ENCODE data around the gene SARDH.

- TF ChIP-seq, protein P1, sequence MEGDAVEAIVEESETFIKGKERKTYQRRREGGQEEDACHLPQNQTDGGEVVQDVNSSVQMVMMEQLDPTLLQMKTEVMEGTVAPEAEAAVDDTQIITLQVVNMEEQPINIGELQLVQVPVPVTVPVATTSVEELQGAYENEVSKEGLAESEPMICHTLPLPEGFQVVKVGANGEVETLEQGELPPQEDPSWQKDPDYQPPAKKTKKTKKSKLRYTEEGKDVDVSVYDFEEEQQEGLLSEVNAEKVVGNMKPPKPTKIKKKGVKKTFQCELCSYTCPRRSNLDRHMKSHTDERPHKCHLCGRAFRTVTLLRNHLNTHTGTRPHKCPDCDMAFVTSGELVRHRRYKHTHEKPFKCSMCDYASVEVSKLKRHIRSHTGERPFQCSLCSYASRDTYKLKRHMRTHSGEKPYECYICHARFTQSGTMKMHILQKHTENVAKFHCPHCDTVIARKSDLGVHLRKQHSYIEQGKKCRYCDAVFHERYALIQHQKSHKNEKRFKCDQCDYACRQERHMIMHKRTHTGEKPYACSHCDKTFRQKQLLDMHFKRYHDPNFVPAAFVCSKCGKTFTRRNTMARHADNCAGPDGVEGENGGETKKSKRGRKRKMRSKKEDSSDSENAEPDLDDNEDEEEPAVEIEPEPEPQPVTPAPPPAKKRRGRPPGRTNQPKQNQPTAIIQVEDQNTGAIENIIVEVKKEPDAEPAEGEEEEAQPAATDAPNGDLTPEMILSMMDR (IDR thresholded peaks at IDR 0.05; ENCODE audit: poor library complexity, severe bottlenecking), result no peak
- TF ChIP-seq RAD21 (conservative IDR thresholded peaks at IDR 0.05) (no peak), EZH2 (IDR thresholded peaks at IDR 0.05; ENCODE audit: borderline replicate concordance, insufficient read depth, low read length, poor library complexity, severe bottlenecking) (no peak), POLR2AphosphoS5 (IDR thresholded peaks at IDR 0.05) (no peak), SMC3 (conservative IDR thresholded peaks at IDR 0.05; ENCODE audit: poor library complexity) (no peak), EP300 (conservative IDR thresholded peaks at IDR 0.05; ENCODE audit: poor library complexity, severe bottlenecking) (no peak), TAF1 (IDR thresholded peaks at IDR 0.05; ENCODE audit: low read depth) (no peak), REST (IDR thresholded peaks at IDR 0.05; ENCODE audit: borderline replicate concordance) (no peak), MXI1 (conservative IDR thresholded peaks at IDR 0.05; ENCODE audit: poor library complexity, severe bottlenecking) (no peak)
Observed at GRCh38 chr9:133778336-133779013, 40.3 kb upstream of the SARDH start.

All from neural cell (in vitro differentiated cells).